HG03521 (cell line): ENCODE measurements around the gene RNF44.

Experiments
- ATAC-seq: cut with Tn5 transposase; IDR thresholded peaks from one replicate; pipeline ENCODE4 v1.9.1; 2021; ENCODE audit warnings: mild to moderate bottlenecking, moderate library complexity; ENCODE audit not compliant: unreplicated experiment

Gene RNF44

DNA sequence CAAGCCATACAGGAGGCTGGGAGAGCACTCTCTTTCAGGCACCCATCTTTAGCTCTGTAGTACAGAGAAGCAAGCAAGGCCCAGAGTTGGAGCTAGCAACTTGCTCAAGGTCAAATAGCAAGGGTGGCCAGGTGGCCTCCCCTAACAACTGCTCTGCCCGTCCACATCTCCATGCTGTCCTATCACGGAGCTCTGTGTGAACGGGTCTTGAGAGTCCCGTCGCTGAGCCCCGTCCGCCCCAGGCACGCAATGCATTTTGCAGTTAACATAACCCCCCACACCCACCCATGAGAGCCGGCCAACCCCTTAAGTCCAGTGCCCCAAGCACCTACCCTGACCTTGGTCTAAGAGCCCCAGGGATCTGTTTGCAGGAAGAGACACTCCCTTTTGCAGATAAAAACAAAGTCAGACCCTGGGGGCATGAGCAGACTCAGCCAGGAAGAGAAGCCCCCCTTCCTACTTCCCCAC, 1.5 kb downstream of the RNF44 start:
- ATAC-seq = no peak

DNA sequence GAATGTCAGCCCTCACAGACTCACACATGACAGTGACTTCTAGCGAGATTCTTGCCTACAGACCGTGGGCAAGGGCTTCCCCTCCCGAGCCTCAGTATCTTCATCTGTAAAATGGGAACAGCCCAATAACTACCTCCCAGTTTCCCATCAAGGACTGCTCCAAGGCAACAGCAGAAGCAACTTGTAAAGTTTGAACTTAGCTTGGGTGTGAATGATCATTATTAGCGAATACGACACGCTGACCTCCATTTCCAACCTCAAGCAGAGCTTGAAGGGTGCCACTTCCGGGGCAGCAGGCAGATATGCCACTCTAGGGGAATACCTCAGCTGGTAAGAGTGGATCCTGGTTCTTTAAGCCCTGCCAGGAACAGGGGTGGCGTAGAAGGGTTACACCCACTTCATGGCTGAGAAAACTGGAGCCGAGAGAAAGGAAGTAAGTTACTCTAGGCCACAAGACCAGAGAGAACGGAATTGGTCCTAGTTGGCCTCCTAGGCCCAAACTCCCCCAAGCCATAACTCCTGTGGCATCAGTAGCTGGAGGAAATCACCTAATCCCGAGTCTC, 2.0 kb downstream of the RNF44 start:
- ATAC-seq = no peak

GRCh38 chr5:176534640-176535039, 2.6 kb downstream of the RNF44 start:
- ATAC-seq = no peak

- no peak for ATAC-seq
These were observed 3.1 kb downstream of the RNF44 start for GRCh38 chr5:176533894-176534611.

- ATAC-seq = no peak
These were observed 3.8 kb downstream of the RNF44 start for GRCh38 chr5:176533390-176533789.

GRCh38 chr5:176532795-176533194, 4.4 kb downstream of the RNF44 start:
- no peak for ATAC-seq

DNA sequence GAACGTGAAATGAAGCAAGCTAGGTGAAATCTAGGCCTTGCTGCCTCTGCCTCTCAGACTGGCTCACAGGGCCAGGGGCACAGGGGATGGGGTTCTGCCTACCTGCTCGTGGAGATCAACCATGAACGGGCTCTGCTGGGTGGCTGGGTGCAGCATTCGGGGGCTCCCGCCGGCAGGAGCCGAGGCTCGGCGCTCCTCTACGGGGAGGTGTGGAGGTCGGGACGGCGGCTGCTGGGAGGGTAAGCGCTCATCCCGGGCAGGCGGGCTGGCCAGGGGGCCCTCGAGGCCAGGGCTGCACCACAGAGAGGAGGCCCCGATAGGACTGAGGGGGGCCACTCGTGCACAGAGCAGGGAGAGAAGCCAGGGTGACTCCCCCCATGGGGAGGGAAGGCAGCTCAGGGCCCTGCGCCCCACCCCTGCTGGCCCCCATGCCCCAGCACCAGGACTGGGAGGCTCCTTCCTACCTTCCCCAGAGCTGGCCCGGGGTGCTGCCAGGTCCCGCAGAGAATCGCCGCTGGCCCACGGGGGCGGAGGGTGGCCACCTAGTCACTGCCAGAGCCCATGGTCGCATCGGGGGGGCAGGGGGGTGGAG, 5.2 kb downstream of the RNF44 start:
- no peak for ATAC-seq

DNA sequence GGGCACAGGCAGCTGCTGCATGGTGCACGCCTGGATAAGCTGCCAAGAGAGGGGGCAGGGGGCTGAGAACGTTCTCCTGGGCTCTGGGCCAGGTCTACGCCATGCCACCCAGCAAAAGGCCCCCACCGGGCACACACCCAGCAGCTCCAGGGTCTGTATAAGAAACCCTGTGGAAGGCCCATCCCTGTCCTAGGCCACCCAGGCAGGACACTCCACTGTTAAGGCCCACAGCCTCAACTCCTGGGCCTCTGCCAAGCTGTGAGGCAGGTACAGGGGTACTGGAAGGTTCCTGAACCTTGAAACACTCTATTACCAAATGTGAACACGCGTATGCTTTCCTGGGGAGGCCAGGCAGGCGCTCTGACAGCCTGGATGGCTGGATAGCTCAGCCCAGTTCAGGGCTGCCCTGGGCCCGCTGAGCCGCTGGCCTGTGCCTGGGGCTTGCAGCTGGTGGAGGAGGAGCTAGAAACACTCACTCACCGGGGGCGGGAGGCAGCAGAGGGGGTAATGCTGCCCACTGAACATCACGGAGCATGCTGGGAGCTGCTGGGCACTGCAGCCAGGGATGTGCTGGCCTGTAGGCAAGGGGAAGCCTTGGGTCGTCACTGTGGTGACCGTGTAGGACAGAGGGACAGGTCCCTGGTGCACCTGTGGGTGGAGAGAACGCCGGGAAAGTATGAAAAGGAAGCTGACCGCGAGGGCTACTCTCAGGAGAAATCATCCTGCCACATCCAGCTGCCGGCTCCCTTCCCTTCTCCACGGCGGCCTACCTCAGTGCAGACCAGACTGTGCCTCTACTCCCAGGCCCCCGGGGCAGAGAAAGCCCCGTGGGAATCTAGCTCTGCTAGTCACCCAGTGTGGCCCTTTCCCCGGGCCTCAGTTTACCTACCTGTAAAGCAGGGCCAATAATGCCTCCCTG, 6.0 kb downstream of the RNF44 start:
- ATAC-seq = no peak

DNA sequence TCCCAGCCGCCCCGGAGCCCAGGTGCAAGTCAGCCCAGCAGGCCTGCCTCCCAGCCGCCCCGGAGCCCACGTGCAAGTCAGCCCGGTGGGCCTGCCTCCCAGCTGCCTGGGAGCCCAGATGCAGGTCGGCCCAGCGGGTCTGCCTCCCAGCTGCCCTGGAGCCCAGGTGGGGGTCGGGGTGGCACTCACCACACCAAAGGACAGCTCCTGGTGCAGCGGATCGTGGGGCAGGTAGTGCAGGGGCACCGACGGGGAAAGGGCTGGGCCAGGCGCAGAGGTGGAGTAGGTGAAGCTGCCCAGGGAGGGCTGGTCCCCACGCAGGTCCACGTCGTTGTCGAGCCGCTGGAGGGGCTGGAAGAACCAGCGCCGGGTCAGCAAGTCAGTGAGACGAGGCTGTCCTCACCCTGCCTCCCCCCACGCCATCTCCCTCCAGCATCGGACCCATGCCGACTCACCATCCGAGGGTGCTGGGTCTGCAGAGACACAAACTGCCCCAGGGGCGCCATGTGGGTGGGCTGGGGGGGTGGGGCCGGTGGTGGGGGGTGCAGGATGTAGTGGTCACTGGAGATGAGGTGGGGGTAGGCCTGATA, 6.7 kb downstream of the RNF44 start:
- ATAC-seq = no peak

DNA sequence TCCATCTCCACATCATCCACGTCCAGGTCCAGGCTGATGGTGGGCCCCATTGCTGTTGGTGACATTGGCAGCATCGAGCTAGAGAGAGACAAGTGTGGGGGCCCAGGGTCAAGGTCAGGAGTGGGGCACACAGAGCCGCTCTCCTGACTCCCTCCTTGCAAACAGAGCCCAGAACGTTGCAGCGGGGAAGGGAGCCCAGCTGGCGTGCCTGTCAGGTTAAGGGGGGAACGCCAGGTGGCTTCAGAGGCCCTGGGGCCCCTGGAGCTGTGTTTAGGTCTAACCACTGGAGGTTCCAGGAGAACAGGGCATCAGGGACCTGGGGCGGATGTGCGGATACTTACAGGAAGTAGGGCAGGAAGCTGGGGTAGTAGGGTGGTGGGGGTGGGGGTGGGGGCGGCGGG, 7.5 kb downstream of the RNF44 start:
- ATAC-seq = no peak

DNA sequence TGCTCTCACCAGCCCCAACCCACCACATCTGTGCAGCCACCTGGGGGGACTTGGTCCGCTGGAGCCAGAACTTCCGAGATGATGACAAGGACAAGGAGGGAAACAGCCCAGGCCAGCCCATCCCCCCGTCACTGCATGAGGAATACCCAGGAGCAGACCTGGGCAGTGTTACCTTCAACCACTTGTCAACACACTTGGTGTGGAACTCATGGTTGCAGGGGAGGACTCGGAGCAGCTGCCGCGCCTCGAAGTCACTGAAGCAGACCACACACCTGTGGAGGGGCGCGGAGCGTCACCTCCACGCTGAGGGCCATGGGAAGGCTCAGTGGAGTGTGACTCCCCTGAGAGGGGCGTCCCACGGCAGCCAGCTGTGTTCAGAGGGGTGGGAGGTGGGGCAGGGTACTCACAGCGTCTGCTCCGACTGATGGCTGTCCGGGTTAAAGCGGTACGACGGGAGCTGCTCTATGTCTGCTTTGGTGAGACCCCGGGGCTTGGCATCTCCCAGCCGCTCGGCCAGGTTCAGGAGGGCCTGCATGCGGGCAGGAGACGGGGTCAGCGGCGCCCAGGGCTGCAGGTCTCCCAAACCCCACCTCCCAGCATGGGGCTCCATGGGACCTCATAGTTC, 8.0 kb downstream of the RNF44 start:
- no peak for ATAC-seq

DNA sequence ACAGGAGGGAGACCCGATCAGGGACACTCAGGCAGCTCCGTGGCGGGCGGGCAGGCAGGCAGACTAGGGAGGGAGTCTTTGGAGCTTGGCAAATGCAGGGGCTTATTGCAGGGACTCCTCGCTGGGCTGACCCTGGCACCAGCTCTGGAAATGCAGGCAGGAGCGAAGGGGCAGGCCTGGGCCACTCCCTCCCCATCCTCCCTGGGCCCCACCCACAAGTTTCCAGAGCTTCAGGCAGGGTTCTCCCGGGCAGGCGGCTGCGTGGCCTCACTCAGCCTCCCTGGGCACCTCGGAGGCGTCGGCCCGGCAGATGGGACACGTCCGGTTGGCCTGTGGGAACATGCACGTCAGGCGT, 8.5 kb downstream of the RNF44 start:
- ATAC-seq = no peak

GRCh38 chr5:176528301-176528700, 8.9 kb downstream of the RNF44 start:
- no peak for ATAC-seq

GRCh38 chr5:176527246-176528222, 9.7 kb downstream of the RNF44 start:
- no peak for ATAC-seq

DNA sequence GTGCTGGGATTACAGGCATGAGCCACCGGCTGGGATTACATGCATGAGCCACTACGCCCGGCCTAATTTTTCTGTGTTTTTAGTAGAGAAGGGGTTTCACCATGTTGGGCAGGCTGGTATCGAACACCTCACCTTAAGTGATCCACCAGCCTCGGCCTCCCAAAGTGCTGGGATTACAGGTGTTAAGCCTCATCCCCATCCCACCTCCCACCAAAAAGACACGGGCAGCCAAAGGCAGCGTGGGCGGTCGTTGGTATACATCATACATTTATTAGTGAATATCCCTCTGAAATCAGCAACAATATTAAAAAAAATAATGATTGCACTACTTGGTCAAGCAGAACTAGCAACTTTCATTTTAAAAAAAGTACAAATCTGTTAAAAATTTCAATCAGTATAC, 10.7 kb downstream of the RNF44 start:
- no peak for ATAC-seq

DNA sequence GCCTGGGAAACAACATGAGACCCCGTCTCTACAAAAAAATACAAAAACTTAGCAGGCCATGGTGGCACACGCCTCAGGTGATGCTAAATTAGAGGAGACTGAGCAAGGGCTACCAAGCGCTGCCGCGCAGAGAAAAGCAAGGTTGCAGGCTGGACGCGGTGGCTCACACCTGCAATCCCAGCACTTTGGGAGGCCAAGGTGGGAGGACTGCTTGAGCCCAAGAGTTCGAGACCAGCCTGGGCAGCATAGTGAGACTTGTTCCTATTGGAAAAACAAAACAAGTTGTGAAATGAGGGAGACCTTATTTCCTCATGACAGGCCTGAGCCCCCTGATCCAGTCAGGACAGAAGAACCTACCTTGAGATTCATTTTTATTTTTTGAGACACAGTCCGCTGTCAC, 11.5 kb downstream of the RNF44 start:
- no peak for ATAC-seq

DNA sequence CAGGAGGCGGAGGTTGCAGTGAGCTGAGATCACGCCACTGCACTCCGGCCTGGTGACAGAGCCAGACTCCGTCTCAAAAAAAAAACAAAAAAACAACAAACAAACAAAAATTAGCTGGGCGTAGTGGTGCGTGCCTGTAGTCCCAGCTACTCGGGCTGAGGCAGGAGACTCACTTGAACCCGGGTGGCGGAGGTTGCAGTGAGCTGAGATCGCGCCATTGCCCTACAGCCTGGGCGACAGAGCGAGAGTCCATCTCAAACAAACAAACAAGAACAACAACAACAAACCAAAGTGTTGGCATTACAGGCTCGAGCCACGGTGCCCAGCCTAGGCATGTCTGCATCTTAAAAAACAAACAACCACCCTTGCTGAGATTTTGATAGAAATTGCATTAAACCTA, 12.2 kb downstream of the RNF44 start:
- ATAC-seq = no peak

DNA sequence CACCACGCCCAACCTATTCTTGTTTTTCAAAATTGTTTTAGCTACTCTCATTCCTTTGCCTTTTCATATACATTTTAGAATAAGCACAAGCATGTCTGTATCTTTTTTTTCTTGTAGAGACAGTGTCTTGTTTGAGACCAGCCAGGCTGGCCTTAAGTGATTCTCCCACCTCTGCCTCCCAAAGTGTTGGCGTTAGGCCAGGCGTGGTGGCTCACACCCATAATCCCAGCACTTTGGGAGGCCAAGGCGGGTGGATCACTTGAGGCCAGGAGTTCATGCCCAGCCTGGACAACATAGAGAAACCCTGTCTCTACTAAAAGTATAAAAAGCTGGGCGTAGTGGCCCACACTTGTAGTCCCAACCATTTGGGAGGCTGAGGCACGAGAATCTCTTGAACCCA, 13.1 kb downstream of the RNF44 start:
- no peak for ATAC-seq

DNA sequence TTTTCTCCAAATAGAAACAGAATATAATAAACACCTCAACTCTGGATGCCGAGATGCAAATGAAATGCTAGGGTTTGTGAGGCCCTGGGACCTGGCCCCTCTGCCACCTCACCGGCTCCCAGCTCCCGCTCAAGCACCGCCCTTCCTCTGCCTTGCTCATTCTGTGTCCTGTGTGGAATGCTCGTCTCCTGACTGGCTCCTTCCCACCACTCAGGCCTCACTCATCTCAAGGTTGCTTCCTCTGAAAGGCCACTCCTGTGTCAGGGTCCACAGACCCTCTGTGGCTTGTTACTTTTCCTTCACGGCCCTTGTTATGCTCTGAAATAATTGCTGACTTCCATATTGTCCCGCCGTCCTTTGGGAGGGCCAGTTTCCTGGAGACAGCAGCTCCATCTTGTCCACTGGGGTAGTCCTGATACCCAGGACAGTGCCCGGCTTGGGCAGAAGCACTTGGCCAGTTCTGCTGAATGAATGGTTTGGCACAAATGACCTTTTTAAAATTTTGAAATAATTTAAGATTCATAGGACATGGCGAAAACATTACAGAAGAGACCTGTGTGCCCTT, 15.4 kb downstream of the RNF44 start:
- ATAC-seq = no peak
